Adrenal gland (tissue), 5 donors: ENCODE measurements around the gene PADI6.

Experiments used
- CTCF ChIP-seq, 6 experiments: fragments of 450-650 bp in 4 of 6; fragments of 200-600 bp in 2 of 6; sonication (generic) in 1 of 6; IDR thresholded peaks; 1 replicate in 5 of 6; 2 replicates in 1 of 6; pipeline versions ENCODE4 v1.5.1 to v1.8.0; 2016 to 2021; ENCODE audit warnings: antibody characterized with exemption in 6 of 6, mild to moderate bottlenecking in 2 of 6, moderate library complexity in 1 of 6
- POLR2A ChIP-seq, 2 donors: fragments of 450-650 bp; IDR thresholded peaks; one replicate each; pipeline ENCODE4 v1.6.1; 2017; ENCODE audit warnings: antibody characterized with exemption in 2 of 2, mild to moderate bottlenecking in 2 of 2, moderate library complexity in 1 of 2
- donor health status: DM: no; HTN: no; CAD: no.

GRCh38 chr1:17359808-17360207, 12.2 kb upstream of the PADI6 start:
- TF ChIP-seq CTCF (IDR thresholded peaks at IDR 0.05), result no peak
- no peak for TF ChIP-seq POLR2A (IDR thresholded peaks at IDR 0.05)
